ENCODE results near the gene EDDM13.
"Not testable (repeated sequence)": the region's sequence is repeated elsewhere in the genome, so short reads cannot be mapped to it uniquely, and the experiment has no call there.

Gene EDDM13

DNA sequence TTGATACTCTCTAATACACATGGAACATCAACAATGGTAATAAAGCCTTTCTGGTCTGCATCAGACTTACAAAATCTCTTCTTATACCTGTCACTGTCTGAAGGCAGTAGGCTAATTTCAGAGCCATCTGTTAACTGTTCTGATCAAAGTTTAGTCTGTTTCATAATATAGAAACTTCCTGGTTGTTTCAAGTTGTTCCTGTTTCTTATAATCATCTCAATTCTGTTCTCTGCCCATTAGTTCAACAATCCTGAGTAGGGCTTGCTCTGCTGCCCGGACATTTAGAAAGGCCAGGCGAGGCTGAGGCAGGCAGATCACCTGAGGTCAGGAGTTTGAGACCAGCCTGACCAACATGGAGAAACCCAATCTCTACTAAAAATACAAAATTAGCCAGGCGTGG lies 47.4 kb downstream of the EDDM13 start:
- Mint-ChIP-seq H3K36me3 (ENCODE audit: low read depth) (no peaks in the 10 kb centered on the region), H3K9me3 (peaks cover 20% of the 10 kb centered on the region), H3K4me3 (no peak overlapping the region), H3K27ac (no peak overlapping the region), H3K27me3 (ENCODE audit: low read depth, poor library complexity) (peaks cover 11% of the 10 kb centered on the region), H3K4me1 (peaks cover 14% of the 10 kb centered on the region)
- DNase-seq = no peak
- TF ChIP-seq, protein P1, sequence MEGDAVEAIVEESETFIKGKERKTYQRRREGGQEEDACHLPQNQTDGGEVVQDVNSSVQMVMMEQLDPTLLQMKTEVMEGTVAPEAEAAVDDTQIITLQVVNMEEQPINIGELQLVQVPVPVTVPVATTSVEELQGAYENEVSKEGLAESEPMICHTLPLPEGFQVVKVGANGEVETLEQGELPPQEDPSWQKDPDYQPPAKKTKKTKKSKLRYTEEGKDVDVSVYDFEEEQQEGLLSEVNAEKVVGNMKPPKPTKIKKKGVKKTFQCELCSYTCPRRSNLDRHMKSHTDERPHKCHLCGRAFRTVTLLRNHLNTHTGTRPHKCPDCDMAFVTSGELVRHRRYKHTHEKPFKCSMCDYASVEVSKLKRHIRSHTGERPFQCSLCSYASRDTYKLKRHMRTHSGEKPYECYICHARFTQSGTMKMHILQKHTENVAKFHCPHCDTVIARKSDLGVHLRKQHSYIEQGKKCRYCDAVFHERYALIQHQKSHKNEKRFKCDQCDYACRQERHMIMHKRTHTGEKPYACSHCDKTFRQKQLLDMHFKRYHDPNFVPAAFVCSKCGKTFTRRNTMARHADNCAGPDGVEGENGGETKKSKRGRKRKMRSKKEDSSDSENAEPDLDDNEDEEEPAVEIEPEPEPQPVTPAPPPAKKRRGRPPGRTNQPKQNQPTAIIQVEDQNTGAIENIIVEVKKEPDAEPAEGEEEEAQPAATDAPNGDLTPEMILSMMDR (IDR thresholded peaks at IDR 0.05) = no peak

DNA sequence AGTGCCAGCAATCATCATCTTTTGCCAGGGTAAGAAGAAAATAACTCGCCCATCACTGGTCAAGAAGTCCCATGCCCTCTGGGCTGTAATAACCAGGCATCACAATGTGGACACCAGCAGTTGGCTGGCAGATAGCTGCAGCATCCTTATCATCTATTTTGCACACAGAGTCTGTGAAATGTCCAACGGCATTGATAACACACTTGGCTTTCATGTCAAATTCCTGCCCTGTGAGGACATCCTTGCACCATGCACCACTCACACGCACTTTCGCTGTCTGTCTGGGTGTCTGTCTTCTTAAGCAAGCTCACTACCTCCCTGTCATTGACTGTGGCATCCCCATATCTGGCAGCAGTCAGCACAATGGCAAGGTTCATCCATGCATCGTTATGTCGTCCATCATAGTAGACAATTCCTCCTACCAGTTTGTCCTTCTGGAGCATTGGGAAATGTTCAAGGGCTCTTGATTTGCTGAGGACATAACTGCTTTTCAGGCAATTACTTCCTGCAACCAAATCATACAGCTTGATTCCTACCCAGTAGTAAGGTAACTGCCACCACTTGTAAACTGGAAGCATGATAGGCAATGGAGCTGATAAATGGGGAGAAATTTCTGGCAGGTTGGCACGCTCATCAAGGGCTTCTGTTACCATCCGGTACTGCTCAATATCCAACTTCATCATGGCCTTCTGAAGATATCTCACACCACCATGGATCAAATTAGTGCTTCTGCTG lies 48.9 kb downstream of the EDDM13 start:
- H3K4me3 Mint-ChIP-seq = no peak overlapping the region
- peaks cover 5% of the 10 kb centered on the region for H3K4me1 Mint-ChIP-seq

DNA sequence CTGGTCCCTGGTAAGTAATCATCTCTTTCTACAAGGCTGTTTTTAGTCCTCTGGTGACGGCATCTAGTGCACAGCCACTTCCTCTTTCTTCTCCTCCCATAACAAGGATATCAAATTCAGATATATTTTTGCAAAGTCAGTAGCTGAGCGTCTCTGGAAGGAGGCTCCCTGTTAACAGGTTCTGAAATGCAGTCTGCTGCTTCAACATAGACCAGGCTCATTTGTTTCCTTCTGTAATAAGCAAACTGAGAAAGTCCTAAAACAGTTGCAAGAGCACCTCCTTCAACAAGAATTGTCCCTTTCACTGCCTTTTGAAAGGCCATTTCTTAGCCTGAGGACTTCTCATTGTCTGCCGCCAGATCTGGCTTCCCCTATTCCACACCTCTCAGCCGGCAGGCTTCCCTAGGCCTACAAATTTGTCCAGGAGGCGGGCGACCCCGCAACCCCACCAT lies 49.5 kb downstream of the EDDM13 start:
- Mint-ChIP-seq H3K4me1 (no peaks in the 10 kb centered on the region), H3K27me3 (ENCODE audit: low read depth, poor library complexity) (peaks cover 8% of the 10 kb centered on the region), H3K9me3 (peaks cover 36% of the 10 kb centered on the region), H3K27ac (no peak overlapping the region), H3K36me3 (ENCODE audit: low read depth) (no peaks in the 10 kb centered on the region), H3K4me3 (no peak overlapping the region)
- TF ChIP-seq, protein P1 (IDR thresholded peaks at IDR 0.05) = no peak
- no peak for DNase-seq

More for the DNA sequence above, 48.9 kb downstream of the EDDM13 start:
- Mint-ChIP-seq H3K9me3 (peaks cover 31% of the 10 kb centered on the region), H3K27me3 (ENCODE audit: low read depth, poor library complexity) (peaks cover 8% of the 10 kb centered on the region), H3K36me3 (ENCODE audit: low read depth) (no peaks in the 10 kb centered on the region), H3K27ac (no peak overlapping the region)
- TF ChIP-seq, protein P1 (IDR thresholded peaks at IDR 0.05) = no peak
- no peak for DNase-seq

DNA sequence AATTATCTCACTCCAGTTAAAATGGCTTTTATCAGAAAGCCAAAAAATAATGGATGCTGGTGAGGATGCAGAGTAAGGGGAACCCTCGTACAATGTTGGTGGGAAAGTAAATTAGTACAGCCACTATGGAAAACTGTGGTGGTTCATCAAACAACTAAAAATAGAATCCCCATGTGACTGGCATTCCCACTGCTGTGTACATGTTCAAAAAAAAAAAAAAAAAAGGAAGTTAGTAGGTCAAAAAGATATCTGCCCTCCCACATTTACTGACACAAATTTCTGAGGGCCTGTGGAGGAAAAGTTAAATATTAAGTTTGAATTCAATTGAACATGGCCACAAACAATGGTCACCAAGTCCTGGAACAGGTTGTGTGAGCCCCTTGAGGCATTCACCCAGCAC lies 51.9 kb downstream of the EDDM13 start:
- TF ChIP-seq, protein P1 (IDR thresholded peaks at IDR 0.05) = no peak
- no peak for DNase-seq

DNA sequence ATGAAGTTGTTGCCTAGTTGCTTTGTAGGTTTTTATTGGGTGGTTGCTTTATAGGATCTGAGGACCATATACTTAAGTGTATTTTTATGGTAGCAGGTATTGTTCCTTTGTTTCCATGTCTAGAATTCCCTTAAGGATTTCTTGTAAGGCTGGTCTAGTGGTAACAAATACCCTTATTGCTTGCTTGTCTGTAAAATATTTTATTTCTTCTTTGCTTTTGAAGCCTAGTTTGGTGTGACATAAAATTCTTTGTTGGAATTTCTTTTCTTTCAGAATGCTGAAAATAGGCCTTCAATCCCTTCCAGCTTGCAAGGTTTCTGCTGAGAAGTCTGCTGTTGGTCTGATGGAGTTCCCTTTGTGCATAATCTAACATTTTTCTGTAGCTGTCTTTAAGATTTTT lies 60.1 kb downstream of the EDDM13 start:
- DNase-seq = no peak
- TF ChIP-seq, protein P1 (IDR thresholded peaks at IDR 0.05) = no peak
- H3K4me1 Mint-ChIP-seq = no peaks in the 10 kb centered on the region
- H3K4me3 Mint-ChIP-seq = no peak overlapping the region
- H3K36me3 Mint-ChIP-seq (ENCODE audit: low read depth) = no peaks in the 10 kb centered on the region
- peaks cover 67% of the 10 kb centered on the region for H3K9me3 Mint-ChIP-seq
- H3K27ac Mint-ChIP-seq = no peak overlapping the region
- peaks cover 3% of the 10 kb centered on the region for H3K27me3 Mint-ChIP-seq (ENCODE audit: low read depth, poor library complexity)

More for the DNA sequence above, 51.9 kb downstream of the EDDM13 start:
- H3K36me3 Mint-ChIP-seq (ENCODE audit: low read depth) = no peaks in the 10 kb centered on the region
- peaks cover 45% of the 10 kb centered on the region for H3K9me3 Mint-ChIP-seq
- no peak overlapping the region for H3K27ac Mint-ChIP-seq
- H3K27me3 Mint-ChIP-seq (ENCODE audit: low read depth, poor library complexity) = peaks cover 4% of the 10 kb centered on the region
- H3K4me1 Mint-ChIP-seq = no peaks in the 10 kb centered on the region
- H3K4me3 Mint-ChIP-seq = no peak overlapping the region

DNA sequence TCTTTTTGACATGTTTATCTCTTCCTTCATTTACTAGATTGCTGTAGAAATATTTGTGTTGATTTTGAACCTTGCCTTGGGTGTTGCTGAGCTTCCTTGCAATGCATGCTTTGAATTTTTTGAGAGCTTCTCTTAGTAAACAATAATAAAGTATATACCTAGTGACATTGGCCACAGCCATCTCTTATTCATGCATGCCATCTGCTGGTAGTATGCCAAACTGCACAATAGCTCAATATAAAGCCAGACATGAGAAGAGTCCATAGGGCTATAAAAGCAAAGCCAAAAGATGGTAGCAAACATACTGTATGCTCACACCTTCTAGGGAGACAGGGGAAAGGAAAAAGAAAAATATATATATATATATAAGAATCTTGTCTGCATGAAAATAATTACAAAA lies 61.0 kb downstream of the EDDM13 start:
- H3K9me3 Mint-ChIP-seq = peaks cover 71% of the 10 kb centered on the region
- no peak overlapping the region for H3K27ac Mint-ChIP-seq
- H3K4me3 Mint-ChIP-seq = no peak overlapping the region
- H3K27me3 Mint-ChIP-seq (ENCODE audit: low read depth, poor library complexity) = peaks cover 3% of the 10 kb centered on the region
- TF ChIP-seq, protein P1 (IDR thresholded peaks at IDR 0.05) = peak; percentile 52
- DNase-seq = peak; percentile 42
- H3K36me3 Mint-ChIP-seq (ENCODE audit: low read depth) = no peaks in the 10 kb centered on the region
- no peaks in the 10 kb centered on the region for H3K4me1 Mint-ChIP-seq

DNA sequence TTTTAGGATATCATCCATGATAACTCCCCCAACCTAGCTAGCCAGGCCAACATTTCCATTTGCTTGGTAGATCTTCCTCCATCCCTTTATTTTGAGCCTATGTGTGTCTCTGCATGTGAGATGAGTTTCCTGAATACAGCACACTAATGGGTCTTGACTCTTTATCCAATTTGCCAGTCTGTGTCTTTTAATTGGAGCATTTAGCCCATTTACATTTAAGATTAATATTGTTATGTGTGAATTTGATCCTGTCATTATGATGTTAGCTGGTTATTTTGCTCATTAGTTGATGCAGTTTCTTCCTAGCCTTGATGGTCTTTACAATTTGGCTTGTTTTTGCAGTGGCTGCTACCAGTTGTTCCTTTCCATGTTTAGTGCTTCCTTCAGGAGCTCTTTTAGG lies 62.8 kb downstream of the EDDM13 start:
- H3K27ac Mint-ChIP-seq = not testable (repeated sequence)

DNA sequence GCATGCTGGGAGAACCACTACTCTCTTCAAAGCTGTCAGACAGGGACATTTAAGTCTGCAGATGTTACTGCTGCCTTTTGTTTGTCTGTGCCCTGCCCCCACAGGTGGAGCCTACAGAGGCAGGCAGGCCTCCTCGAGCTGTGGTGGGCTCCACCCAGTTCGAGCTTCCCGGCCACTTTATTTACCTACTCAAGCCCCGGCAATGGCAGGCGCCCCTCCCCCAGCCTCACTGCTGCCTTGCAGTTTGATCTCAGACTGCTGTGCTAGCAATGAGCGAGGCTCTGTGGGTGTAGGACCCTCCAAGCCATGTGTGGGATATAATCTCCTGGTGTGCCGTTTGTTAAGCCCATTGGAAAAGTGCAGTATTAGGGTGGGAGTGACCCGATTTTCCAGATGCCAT lies 64.5 kb downstream of the EDDM13 start:
- DNase-seq; H3K4me3 Mint-ChIP-seq; H3K4me1 Mint-ChIP-seq; H3K27me3 Mint-ChIP-seq (ENCODE audit: low read depth, poor library complexity); H3K27ac Mint-ChIP-seq; H3K36me3 Mint-ChIP-seq (ENCODE audit: low read depth): not testable (repeated sequence)
- peaks cover 76% of the 10 kb centered on the region for H3K9me3 Mint-ChIP-seq

More for the DNA sequence above, 62.8 kb downstream of the EDDM13 start:
- peaks cover 74% of the 10 kb centered on the region for H3K9me3 Mint-ChIP-seq
- H3K36me3 Mint-ChIP-seq (ENCODE audit: low read depth); H3K27me3 Mint-ChIP-seq (ENCODE audit: low read depth, poor library complexity); DNase-seq; H3K4me1 Mint-ChIP-seq; H3K4me3 Mint-ChIP-seq: not testable (repeated sequence)

Data from nephron progenitor cell (in vitro differentiated cells).